Measurements from ENCODE around the gene THRB. TPM values are rescaled to one million over a fixed set of nuclear protein-coding genes. Genes with fewer than 3 reads are reported as not detected.

The THRB gene
- total RNA-seq, 1 experiment from 2014 or later: 5.8 TPM

DNA sequence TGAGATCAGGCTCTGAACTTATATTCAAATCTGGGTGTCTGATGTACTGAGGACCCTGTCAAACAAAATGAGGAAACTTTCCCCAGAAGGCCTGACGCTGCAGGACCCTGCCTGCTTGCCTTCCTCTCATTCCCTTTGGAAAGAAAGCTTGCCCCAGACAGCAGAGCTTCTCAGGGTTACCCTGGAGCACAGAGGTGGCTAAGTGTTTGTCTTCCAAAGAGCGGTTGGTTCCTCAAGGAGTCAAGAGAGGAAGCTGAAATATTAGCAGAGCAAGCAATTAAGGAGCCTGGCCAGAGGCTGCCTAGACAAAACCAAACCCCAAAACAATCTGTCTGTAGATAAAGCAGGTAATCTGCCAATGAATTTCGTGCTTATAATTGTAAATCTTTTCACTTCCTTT, 374.2 kb downstream of the THRB start (continued):
- TF ChIP-seq HMGXB4 (CRISPR knock-in tag; IDR thresholded peaks at IDR 0.05): no peak

- H3K9me3 Mint-ChIP-seq: no peaks in the 10 kb centered on the region
- H3K36me3 Mint-ChIP-seq: no peaks in the 10 kb centered on the region
Observed at GRCh38 chr3:24119321-24119751, 375.3 kb downstream of the THRB start.

DNA sequence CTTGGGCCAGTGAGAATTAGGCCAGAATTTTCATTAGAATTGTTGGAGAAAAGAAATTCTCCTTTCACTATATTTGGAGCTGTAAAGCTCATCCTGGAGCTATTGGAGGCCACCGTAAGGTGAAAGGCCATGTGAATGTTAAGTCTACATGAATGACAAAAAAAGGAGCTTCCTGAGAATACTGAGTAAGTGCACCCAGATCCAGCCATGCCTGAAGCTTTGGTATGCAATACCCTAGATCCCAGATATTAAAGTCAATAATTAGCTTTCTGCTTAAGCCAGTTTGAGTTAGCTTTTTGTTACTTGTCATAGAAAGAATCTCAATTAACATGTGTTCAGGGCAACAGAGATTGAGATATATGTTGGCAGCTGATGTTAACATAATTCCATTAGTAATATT, 377.1 kb downstream of the THRB start:
- no peaks in the 10 kb centered on the region for H3K27me3 Mint-ChIP-seq (ENCODE audit: low read depth)
- 0 out of 2 replicates have a peak, but pooled peaks cover 3% of the 10 kb centered on the region for H3K4me1 Mint-ChIP-seq
- H3K4me3 Mint-ChIP-seq: no peak overlapping the region
- ChIA-PET CTCF (no interaction called here), POLR2A (no interaction called here)
- TF ChIP-seq CBFB (CRISPR knock-in tag; IDR thresholded peaks at IDR 0.05; ENCODE audit: low read depth) (no peak), TCF7 (CRISPR knock-in tag; IDR thresholded peaks at IDR 0.05; ENCODE audit: low read depth) (no peak), MYBL2 (CRISPR knock-in tag; IDR thresholded peaks at IDR 0.05) (no peak), RELA (CRISPR knock-in tag; IDR thresholded peaks at IDR 0.05; ENCODE audit: borderline replicate concordance) (no peak), JAZF1 (CRISPR knock-in tag; IDR thresholded peaks at IDR 0.05) (no peak)
- H3K36me3 Mint-ChIP-seq: no peaks in the 10 kb centered on the region
- DNase-seq (ENCODE audit: low spot score): no peak
- no peaks in the 10 kb centered on the region for H3K9me3 Mint-ChIP-seq
- ATAC-seq: no peak
- no peak overlapping the region for H3K27ac Mint-ChIP-seq

More at GRCh38 chr3:24119321-24119751, 375.3 kb downstream of the THRB start:
- Mint-ChIP-seq H3K4me3 (no peak overlapping the region), H3K27me3 (ENCODE audit: low read depth) (no peaks in the 10 kb centered on the region), H3K4me1 (0 out of 2 replicates have a peak, but pooled peaks cover 3% of the 10 kb centered on the region), H3K27ac (no peak overlapping the region)
- TF ChIP-seq JAZF1 (CRISPR knock-in tag; IDR thresholded peaks at IDR 0.05) (no peak), OVOL2 (CRISPR knock-in tag; IDR thresholded peaks at IDR 0.05; ENCODE audit: borderline replicate concordance) (no peak), ESRRA (CRISPR knock-in tag; IDR thresholded peaks at IDR 0.05; ENCODE audit: borderline replicate concordance) (no peak)
- no peak for ATAC-seq
- DNase-seq (ENCODE audit: low spot score): no peak
- CTCF ChIA-PET: no interaction called here
- POLR2A ChIA-PET: no interaction called here

GRCh38 chr3:24111711-24112110, 382.9 kb downstream of the THRB start:
- DNase-seq (ENCODE audit: low spot score) (no peak), ATAC-seq (no peak)
- Mint-ChIP-seq H3K4me1 (no peaks in the 10 kb centered on the region), H3K27ac (no peak overlapping the region), H3K9me3 (no peaks in the 10 kb centered on the region), H3K27me3 (ENCODE audit: low read depth) (no peaks in the 10 kb centered on the region), H3K4me3 (no peak overlapping the region), H3K36me3 (no peaks in the 10 kb centered on the region)
- no peak for TF ChIP-seq TCF7 (CRISPR knock-in tag; IDR thresholded peaks at IDR 0.05; ENCODE audit: low read depth)
- TF ChIP-seq, protein P1, sequence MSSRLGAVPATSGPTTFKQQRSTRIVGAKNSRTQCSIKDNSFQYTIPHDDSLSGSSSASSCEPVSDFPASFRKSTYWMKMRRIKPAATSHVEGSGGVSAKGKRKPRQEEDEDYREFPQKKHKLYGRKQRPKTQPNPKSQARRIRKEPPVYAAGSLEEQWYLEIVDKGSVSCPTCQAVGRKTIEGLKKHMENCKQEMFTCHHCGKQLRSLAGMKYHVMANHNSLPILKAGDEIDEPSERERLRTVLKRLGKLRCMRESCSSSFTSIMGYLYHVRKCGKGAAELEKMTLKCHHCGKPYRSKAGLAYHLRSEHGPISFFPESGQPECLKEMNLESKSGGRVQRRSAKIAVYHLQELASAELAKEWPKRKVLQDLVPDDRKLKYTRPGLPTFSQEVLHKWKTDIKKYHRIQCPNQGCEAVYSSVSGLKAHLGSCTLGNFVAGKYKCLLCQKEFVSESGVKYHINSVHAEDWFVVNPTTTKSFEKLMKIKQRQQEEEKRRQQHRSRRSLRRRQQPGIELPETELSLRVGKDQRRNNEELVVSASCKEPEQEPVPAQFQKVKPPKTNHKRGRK (CRISPR knock-in tag; IDR thresholded peaks at IDR 0.05; ENCODE audit: borderline replicate concordance): no peak
- TF ChIP-seq FOXP4 (CRISPR knock-in tag; IDR thresholded peaks at IDR 0.05): no peak
- TF ChIP-seq KAT7 (CRISPR knock-in tag; IDR thresholded peaks at IDR 0.05; ENCODE audit: borderline replicate concordance): no peak
- TF ChIP-seq ZNF121 (CRISPR knock-in tag; IDR thresholded peaks at IDR 0.05): no peak
- TF ChIP-seq, protein P2, sequence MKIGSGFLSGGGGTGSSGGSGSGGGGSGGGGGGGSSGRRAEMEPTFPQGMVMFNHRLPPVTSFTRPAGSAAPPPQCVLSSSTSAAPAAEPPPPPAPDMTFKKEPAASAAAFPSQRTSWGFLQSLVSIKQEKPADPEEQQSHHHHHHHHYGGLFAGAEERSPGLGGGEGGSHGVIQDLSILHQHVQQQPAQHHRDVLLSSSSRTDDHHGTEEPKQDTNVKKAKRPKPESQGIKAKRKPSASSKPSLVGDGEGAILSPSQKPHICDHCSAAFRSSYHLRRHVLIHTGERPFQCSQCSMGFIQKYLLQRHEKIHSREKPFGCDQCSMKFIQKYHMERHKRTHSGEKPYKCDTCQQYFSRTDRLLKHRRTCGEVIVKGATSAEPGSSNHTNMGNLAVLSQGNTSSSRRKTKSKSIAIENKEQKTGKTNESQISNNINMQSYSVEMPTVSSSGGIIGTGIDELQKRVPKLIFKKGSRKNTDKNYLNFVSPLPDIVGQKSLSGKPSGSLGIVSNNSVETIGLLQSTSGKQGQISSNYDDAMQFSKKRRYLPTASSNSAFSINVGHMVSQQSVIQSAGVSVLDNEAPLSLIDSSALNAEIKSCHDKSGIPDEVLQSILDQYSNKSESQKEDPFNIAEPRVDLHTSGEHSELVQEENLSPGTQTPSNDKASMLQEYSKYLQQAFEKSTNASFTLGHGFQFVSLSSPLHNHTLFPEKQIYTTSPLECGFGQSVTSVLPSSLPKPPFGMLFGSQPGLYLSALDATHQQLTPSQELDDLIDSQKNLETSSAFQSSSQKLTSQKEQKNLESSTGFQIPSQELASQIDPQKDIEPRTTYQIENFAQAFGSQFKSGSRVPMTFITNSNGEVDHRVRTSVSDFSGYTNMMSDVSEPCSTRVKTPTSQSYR (CRISPR knock-in tag; IDR thresholded peaks at IDR 0.05): no peak
- TF ChIP-seq FOXP1 (CRISPR knock-in tag; IDR thresholded peaks at IDR 0.05; ENCODE audit: borderline replicate concordance): no peak
- TF ChIP-seq, protein P3, sequence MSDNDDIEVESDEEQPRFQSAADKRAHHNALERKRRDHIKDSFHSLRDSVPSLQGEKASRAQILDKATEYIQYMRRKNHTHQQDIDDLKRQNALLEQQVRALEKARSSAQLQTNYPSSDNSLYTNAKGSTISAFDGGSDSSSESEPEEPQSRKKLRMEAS (CRISPR knock-in tag; IDR thresholded peaks at IDR 0.05): no peak
- ChIA-PET POLR2A (no interaction called here), CTCF (no interaction called here)
